IMR-90 (cell line): ENCODE data around the gene RFX1. TPM values are rescaled to one million over a fixed set of nuclear protein-coding genes. Genes with fewer than 3 reads are reported as not detected.

ENCODE experiments used
- ATAC-seq: fragments of 200-7000 bp; cut with Tn5 transposase; 2 replicates; pipeline ENCODE4 v1.9.1; 2020; ENCODE audit warnings: low read depth, mild to moderate bottlenecking, moderate library complexity
- BruUV-seq: library from RNA; stranded (reverse); fragments of 400-500 nt; replicated peaks from 2 replicates; lab custom pipeline; 2021; lab: Mats Ljungman, UMichigan
- CTCF ChIA-PET: fragments of 300-600 bp; formaldehyde crosslinking; extraction: SDS; loops from one replicate; lab custom pipeline; 2021; ENCODE audit warnings: antibody characterized with exemption; lab: Yijun Ruan, JAX
- POLR2A ChIA-PET: fragments of 300-600 bp; sonication (Branson Sonifier 250); formaldehyde crosslinking; loops from one replicate; lab custom pipeline; 2022; ENCODE audit warnings: antibody characterized with exemption; ENCODE audit not compliant: unreplicated experiment; lab: Charles Lee
- DNase-seq: peaks from one replicate; pipeline ENCODE4 v3.0.0; 2013
- H2AFZ ChIP-seq: replicated peaks from 2 replicates; pipeline ENCODE3; 2013; ENCODE audit warnings: low read length, mild to moderate bottlenecking; ENCODE audit not compliant: poor library complexity
- H2AK5ac ChIP-seq: 2 replicates; pipeline ENCODE4 v1.6.1; 2013; ENCODE audit warnings: low read depth, low read length, inconsistent platforms
- H2AK9ac ChIP-seq: replicated peaks from 2 replicates; pipeline ENCODE3; 2013; ENCODE audit warnings: mild to moderate bottlenecking, low read depth, low read length, moderate library complexity; ENCODE audit not compliant: poor library complexity
- H2BK120ac ChIP-seq: 2 replicates; pipeline ENCODE4 v1.6.1; 2013; ENCODE audit warnings: low read depth, low read length, inconsistent platforms
- H2BK15ac ChIP-seq: 3 replicates; pipeline ENCODE4 v1.6.1; 2013; ENCODE audit warnings: low read depth, low read length, inconsistent platforms
- H2BK20ac ChIP-seq: 2 replicates; pipeline ENCODE4 v1.6.1; 2013; ENCODE audit warnings: low read depth, mild to moderate bottlenecking, inconsistent platforms, low read length, moderate library complexity
- H2BK5ac ChIP-seq: 2 replicates; pipeline ENCODE4 v1.6.1; 2013; ENCODE audit warnings: mild to moderate bottlenecking, low read depth, low read length, inconsistent platforms; ENCODE audit not compliant: poor library complexity, severe bottlenecking
- H3K14ac ChIP-seq: replicated peaks from 2 replicates; pipeline ENCODE4 v1.6.1; 2013; ENCODE audit warnings: low read depth, low read length, inconsistent platforms
- H3K18ac ChIP-seq: 2 replicates; pipeline ENCODE4 v1.6.1; 2013; ENCODE audit warnings: low read depth, low read length, control low read depth
- H3K23ac ChIP-seq: 2 replicates; pipeline ENCODE4 v1.6.1; 2013; ENCODE audit warnings: low read depth, low read length, inconsistent platforms
- H3K27ac ChIP-seq: 2 replicates; pipeline ENCODE4 v1.5.1; 2013; ENCODE audit warnings: mild to moderate bottlenecking, control low read depth, low read length; ENCODE audit not compliant: insufficient read depth
- H3K27me3 ChIP-seq: 2 replicates; pipeline ENCODE4 v1.6.1; 2013; ENCODE audit warnings: low read length; ENCODE audit not compliant: control insufficient read depth, insufficient read depth
- H3K36me3 ChIP-seq: 2 replicates; pipeline ENCODE4 v1.6.1; 2013; ENCODE audit warnings: low read length, mixed read lengths; ENCODE audit not compliant: control insufficient read depth, insufficient read depth
- H3K4ac ChIP-seq: 2 replicates; pipeline ENCODE4 v1.6.1; 2013; ENCODE audit warnings: low read depth, low read length, inconsistent platforms
- H3K4me1 ChIP-seq: 2 replicates; pipeline ENCODE4 v1.6.1; 2013; ENCODE audit warnings: low read length, mixed read lengths; ENCODE audit not compliant: control insufficient read depth, insufficient read depth
- H3K4me2 ChIP-seq: 2 replicates; pipeline ENCODE4 v1.6.1; 2013; ENCODE audit warnings: low read depth, mild to moderate bottlenecking, control low read depth, low read length, moderate library complexity
- H3K4me3 ChIP-seq: 2 replicates; pipeline ENCODE4 v1.5.1; 2013; ENCODE audit warnings: low read depth, mild to moderate bottlenecking, control low read depth, low read length, moderate library complexity; ENCODE audit not compliant: insufficient read depth
- H3K56ac ChIP-seq: 2 replicates; pipeline ENCODE4 v1.6.1; 2013; ENCODE audit warnings: low read length, inconsistent platforms; ENCODE audit not compliant: insufficient read depth; ENCODE audit errors: extremely low read depth
- H3K79me1 ChIP-seq, 2 experiments: 2 replicates each; pipeline ENCODE4 v1.6.1; 2013; ENCODE audit warnings: low read length in 2 of 2, inconsistent platforms in 1 of 2, low read depth in 1 of 2
- H3K9ac ChIP-seq: 2 replicates; pipeline ENCODE4 v1.6.1; 2013; ENCODE audit warnings: low read depth, low read length, control low read depth
- H3K9me1 ChIP-seq: 2 replicates; pipeline ENCODE4 v1.6.1; 2013; ENCODE audit warnings: low read length, inconsistent platforms; ENCODE audit not compliant: insufficient read depth
- H3K9me3 ChIP-seq: 2 replicates; pipeline ENCODE4 v1.6.1; 2013; ENCODE audit warnings: low read length; ENCODE audit not compliant: control insufficient read depth, insufficient read depth
- H4K20me1 ChIP-seq: 2 replicates; pipeline ENCODE4 v1.6.1; 2013; ENCODE audit warnings: low read length, inconsistent platforms; ENCODE audit not compliant: insufficient read depth
- H4K5ac ChIP-seq: 2 replicates; pipeline ENCODE4 v1.6.1; 2013; ENCODE audit warnings: mild to moderate bottlenecking, low read depth, low read length, control low read depth
- H4K8ac ChIP-seq, 2 experiments: 2 replicates each; pipeline ENCODE4 v1.6.1; 2013; ENCODE audit warnings: low read depth in 2 of 2, low read length in 2 of 2, control low read depth in 1 of 2, inconsistent platforms in 1 of 2
- H4K91ac ChIP-seq: 2 replicates; pipeline ENCODE4 v1.6.1; 2013; ENCODE audit warnings: low read depth, low read length, inconsistent platforms; ENCODE audit not compliant: insufficient read depth
- CEBPB ChIP-seq: IDR thresholded peaks from 2 replicates; pipeline ENCODE4 v1.6.1; 2012; ENCODE audit warnings: low read depth, low read length, improper control_type of control experiment
- CHD1 ChIP-seq: IDR thresholded peaks from 2 replicates; pipeline ENCODE4 v1.6.1; 2012; ENCODE audit warnings: low read depth, low read length, improper control_type of control experiment
- FOS ChIP-seq: fragments of 150-350 bp; IDR thresholded peaks from 2 replicates; pipeline ENCODE4 v1.6.1; 2016; ENCODE audit warnings: low read depth, low read length
- MAZ ChIP-seq: IDR thresholded peaks from 2 replicates; pipeline ENCODE4 v1.6.1; 2012; ENCODE audit warnings: low read depth, mild to moderate bottlenecking, low read length, improper control_type of control experiment, moderate library complexity, borderline replicate concordance
- MXI1 ChIP-seq: IDR thresholded peaks from 2 replicates; pipeline ENCODE4 v1.6.1; 2012; ENCODE audit warnings: low read depth, mild to moderate bottlenecking, low read length, moderate library complexity, borderline replicate concordance
- NFE2L2 ChIP-seq: fragments of 150-350 bp; IDR thresholded peaks from 2 replicates; pipeline ENCODE4 v1.6.1; 2016; ENCODE audit warnings: low read depth, mild to moderate bottlenecking, low read length
- POLR2A ChIP-seq: IDR thresholded peaks from 2 replicates; pipeline ENCODE4 v1.6.1; 2012; ENCODE audit warnings: mild to moderate bottlenecking, low read depth, low read length
- RCOR1 ChIP-seq: IDR thresholded peaks from 2 replicates; pipeline ENCODE4 v1.6.1; 2012; ENCODE audit warnings: mild to moderate bottlenecking, low read length, improper control_type of control experiment; ENCODE audit not compliant: insufficient replicate concordance
- RFX5 ChIP-seq: IDR thresholded peaks from 2 replicates; pipeline ENCODE4 v1.8.0; 2012; ENCODE audit warnings: low read depth, mild to moderate bottlenecking, low read length, moderate library complexity
- SMC3 ChIP-seq: fragments of 150-350 bp; IDR thresholded peaks from 2 replicates; pipeline ENCODE4 v1.6.1; 2016; ENCODE audit warnings: low read depth, mild to moderate bottlenecking, antibody characterized with exemption, low read length, moderate library complexity
- WGBS, 2 experiments: methylation state at CpG; one replicate each; pipeline versions ENCODE4 v1.1.5 to v1.1.7; 2013; ENCODE audit warnings: missing lambda C conversion rate in 2 of 2; ENCODE audit not compliant: insufficient read length in 1 of 2; ENCODE audit errors: extremely low coverage in 2 of 2; 5-methylcytosine and 5-hydroxymethylcytosine counted together
- dilution Hi-C: fragments of 300-500 bp; cut with HindIII; formaldehyde crosslinking; loops from one replicate; pipeline ENCODE4 v1.14.3; 2018; ENCODE audit warnings: low sequenced_read_pairs; ENCODE audit not compliant: unreplicated experiment
- in situ Hi-C: fragments of 300-500 bp; cut with MboI; formaldehyde crosslinking; loops from 3 replicates; pipeline ENCODE4 v1.14.3; 2019; ENCODE audit warnings: low sequenced_read_pairs, inconsistent platforms, mixed read lengths
- intact Hi-C: fragments of 100-400 bp; cut with micrococcal nuclease; formaldehyde crosslinking; loops from 2 replicates; pipeline ENCODE4 v1.10.0; 2022
- polyA plus RNA-seq, 3 experiments: library from polyadenylated mRNA; depleted of rRNA; stranded (reverse); fragments of >200 nt; gene quantifications; 2 replicates each; pipeline ENCODE4 v1.2.3, GENCODE V29; 2012; ENCODE audit warnings: low replicate concordance in 1 of 3
- total RNA-seq: library from RNA; depleted of rRNA; stranded (reverse); fragments of >200 nt; gene quantifications from 2 replicates; pipeline ENCODE4 v1.2.3, GENCODE V29; 2012
- TF ChIP-seq, protein P1 (sequence below): fragments of 150-350 bp; IDR thresholded peaks from 2 replicates; pipeline ENCODE4 v1.6.1; 2017; ENCODE audit warnings: mild to moderate bottlenecking, antibody characterized with exemption, low read length, low read depth
- TF ChIP-seq, protein P2 (sequence below): conservative IDR thresholded peaks from 2 replicates; pipeline ENCODE4 v1.5.1; 2012; ENCODE audit warnings: mild to moderate bottlenecking, low read depth, low read length, improper control_type of control experiment

The RFX1 gene
- total and polyA plus RNA-seq, 2 of the 4 experiments (the other 2 are of a cell fraction), result 0.36 to 3.1 TPM

DNA sequence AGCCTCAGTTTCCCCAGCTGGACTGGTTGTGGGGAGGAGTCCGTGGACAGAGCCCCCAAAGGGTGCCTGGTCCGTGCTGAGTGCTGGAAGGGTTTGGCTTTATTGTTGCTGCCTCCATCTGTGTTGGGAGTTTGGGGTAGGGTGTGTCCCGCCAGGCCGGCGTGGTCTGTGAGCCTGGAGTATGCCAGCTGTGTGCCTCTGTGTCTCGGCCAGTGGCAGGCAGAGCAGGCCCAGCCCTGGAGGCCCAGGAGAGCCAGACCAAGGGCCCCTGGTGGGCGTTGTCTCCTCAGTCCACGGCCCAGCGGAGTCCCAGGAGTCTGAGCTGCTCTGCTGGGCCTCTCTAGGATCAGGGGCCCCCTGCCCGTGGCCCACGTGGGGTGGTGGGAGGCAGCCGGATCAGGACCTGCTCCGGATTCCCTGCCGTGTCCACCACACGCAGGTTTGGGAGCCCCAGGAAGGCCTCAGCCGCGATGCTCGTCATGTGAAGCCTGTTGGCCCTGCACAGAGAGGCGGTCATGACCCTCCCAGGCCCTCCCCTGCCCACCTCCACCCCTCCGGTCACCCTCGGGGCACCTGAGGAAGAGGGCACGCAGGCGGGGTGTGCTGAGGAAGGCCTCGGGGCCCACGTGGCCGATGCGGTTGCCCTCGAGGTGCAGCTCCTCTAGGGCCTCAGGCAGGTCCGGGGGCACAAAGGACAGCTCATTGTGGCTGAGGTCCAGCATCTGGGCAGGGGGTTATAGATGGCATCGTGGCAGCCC lies 74.5 kb downstream of the RFX1 start:
- no peaks in the 10 kb centered on the region for H4K20me1 ChIP-seq
- ChIA-PET CTCF (no interaction called here), POLR2A (no interaction called here)
- peaks cover 2% of the 10 kb centered on the region; the same call in 1 of the 2 replicates for H3K4me1 ChIP-seq
- intact Hi-C loops, result no loop called here
- 86% methylated on average over 4 of the region's 30 CpGs; no CpG with 5 or more reads in 1 of the 2 experiments for WGBS, 2 experiments
- H2BK5ac ChIP-seq, result no peak overlapping the region
- peaks cover 5% of the 10 kb centered on the region for H3K9me1 ChIP-seq
- no peaks in the 10 kb centered on the region for H3K79me1 ChIP-seq
- TF ChIP-seq MAZ (no peak), RFX5 (no peak), SMC3 (no peak), POLR2A (no peak), CEBPB (no peak), MXI1 (no peak), RCOR1 (no peak), NFE2L2 (no peak), FOS (no peak), CHD1 (no peak)
- TF ChIP-seq, protein P1, sequence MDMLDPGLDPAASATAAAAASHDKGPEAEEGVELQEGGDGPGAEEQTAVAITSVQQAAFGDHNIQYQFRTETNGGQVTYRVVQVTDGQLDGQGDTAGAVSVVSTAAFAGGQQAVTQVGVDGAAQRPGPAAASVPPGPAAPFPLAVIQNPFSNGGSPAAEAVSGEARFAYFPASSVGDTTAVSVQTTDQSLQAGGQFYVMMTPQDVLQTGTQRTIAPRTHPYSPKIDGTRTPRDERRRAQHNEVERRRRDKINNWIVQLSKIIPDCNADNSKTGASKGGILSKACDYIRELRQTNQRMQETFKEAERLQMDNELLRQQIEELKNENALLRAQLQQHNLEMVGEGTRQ, result no peak
- TF ChIP-seq, protein P2, sequence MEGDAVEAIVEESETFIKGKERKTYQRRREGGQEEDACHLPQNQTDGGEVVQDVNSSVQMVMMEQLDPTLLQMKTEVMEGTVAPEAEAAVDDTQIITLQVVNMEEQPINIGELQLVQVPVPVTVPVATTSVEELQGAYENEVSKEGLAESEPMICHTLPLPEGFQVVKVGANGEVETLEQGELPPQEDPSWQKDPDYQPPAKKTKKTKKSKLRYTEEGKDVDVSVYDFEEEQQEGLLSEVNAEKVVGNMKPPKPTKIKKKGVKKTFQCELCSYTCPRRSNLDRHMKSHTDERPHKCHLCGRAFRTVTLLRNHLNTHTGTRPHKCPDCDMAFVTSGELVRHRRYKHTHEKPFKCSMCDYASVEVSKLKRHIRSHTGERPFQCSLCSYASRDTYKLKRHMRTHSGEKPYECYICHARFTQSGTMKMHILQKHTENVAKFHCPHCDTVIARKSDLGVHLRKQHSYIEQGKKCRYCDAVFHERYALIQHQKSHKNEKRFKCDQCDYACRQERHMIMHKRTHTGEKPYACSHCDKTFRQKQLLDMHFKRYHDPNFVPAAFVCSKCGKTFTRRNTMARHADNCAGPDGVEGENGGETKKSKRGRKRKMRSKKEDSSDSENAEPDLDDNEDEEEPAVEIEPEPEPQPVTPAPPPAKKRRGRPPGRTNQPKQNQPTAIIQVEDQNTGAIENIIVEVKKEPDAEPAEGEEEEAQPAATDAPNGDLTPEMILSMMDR, result no peak
- peaks cover 35% of the 10 kb centered on the region for H3K36me3 ChIP-seq
- no peak overlapping the region for H3K14ac ChIP-seq
- dilution Hi-C loops, result no loop called here
- no peak overlapping the region for H3K4me2 ChIP-seq
- no peak overlapping the region for H3K27ac ChIP-seq
- H2BK15ac ChIP-seq, result no peak overlapping the region
- H2AFZ ChIP-seq, result no peak overlapping the region
- no peak overlapping the region for H4K8ac ChIP-seq
- H3K56ac ChIP-seq, result no peak overlapping the region
- in situ Hi-C loops, result no loop called here
- no peak overlapping the region for H4K91ac ChIP-seq
- no peak overlapping the region for H3K4ac ChIP-seq
- no peaks in the 10 kb centered on the region for H3K9me3 ChIP-seq
- H3K23ac ChIP-seq, result no peak overlapping the region
- no peak overlapping the region for H3K4me3 ChIP-seq
- no peak for ATAC-seq
- H4K5ac ChIP-seq, result no peak overlapping the region
- H2AK9ac ChIP-seq, result no peak overlapping the region
- no peak overlapping the region for H2BK120ac ChIP-seq
- no peak overlapping the region for H2AK5ac ChIP-seq
- no peaks in the 10 kb centered on the region for H3K27me3 ChIP-seq
- no peak for DNase-seq
- no peak overlapping the region for H3K18ac ChIP-seq
- H3K9ac ChIP-seq, result no peak overlapping the region
- H2BK20ac ChIP-seq, result no peak overlapping the region
- BruUV-seq, result no TSS peak
